SW480 (cell line): ENCODE results near the gene NDST4.
"Not testable (repeated sequence)": the region's sequence is repeated elsewhere in the genome, so short reads cannot be mapped to it uniquely, and the experiment has no call there.

Source experiments
- DNase-seq: peaks from one replicate; pipeline ENCODE4 v3.0.0-alpha.2; 2016; ENCODE audit warnings: low spot score

NDST4 gene

GRCh38 chr4:115053313-115053712 is 60.1 kb downstream of the NDST4 start:
- no peak for DNase-seq

GRCh38 chr4:115042496-115042895 is 70.9 kb downstream of the NDST4 start:
- no peak for DNase-seq

- no peak for DNase-seq
These were observed 83.1 kb downstream of the NDST4 start for GRCh38 chr4:115030281-115030680.

- no peak for DNase-seq
These were observed 84.6 kb downstream of the NDST4 start for GRCh38 chr4:115028682-115029410.

- no peak for DNase-seq
These were observed 113.5 kb downstream of the NDST4 start for GRCh38 chr4:114999880-115000279.

- no peak for DNase-seq
These were observed 115.1 kb downstream of the NDST4 start for GRCh38 chr4:114998316-114998715.

GRCh38 chr4:114997576-114998247 is 115.7 kb downstream of the NDST4 start:
- DNase-seq = peak; percentile 3

- no peak for DNase-seq
These were observed 127.3 kb downstream of the NDST4 start for GRCh38 chr4:114986133-114986532.

GRCh38 chr4:114980932-114981708 is 132.3 kb downstream of the NDST4 start:
- DNase-seq = no peak

GRCh38 chr4:114980399-114980798 is 133.0 kb downstream of the NDST4 start:
- DNase-seq = not testable (repeated sequence)

GRCh38 chr4:114976901-114977300 is 136.5 kb downstream of the NDST4 start:
- DNase-seq = no peak

- DNase-seq = no peak
These were observed 149.4 kb downstream of the NDST4 start for GRCh38 chr4:114964026-114964425.

GRCh38 chr4:114945616-114946015 is 167.8 kb downstream of the NDST4 start:
- no peak for DNase-seq

GRCh38 chr4:114941503-114941902 is 171.9 kb downstream of the NDST4 start:
- DNase-seq = no peak

- no peak for DNase-seq
These were observed 185.5 kb downstream of the NDST4 start for GRCh38 chr4:114927881-114928280.

GRCh38 chr4:114926583-114926982 is 186.8 kb downstream of the NDST4 start:
- DNase-seq = no peak

GRCh38 chr4:114924311-114924710 is 189.1 kb downstream of the NDST4 start:
- DNase-seq = no peak

GRCh38 chr4:114922592-114922933 is 190.9 kb downstream of the NDST4 start:
- no peak for DNase-seq

- no peak for DNase-seq
These were observed 191.4 kb downstream of the NDST4 start for GRCh38 chr4:114921790-114922591.

GRCh38 chr4:114921191-114921590 is 192.2 kb downstream of the NDST4 start:
- no peak for DNase-seq

GRCh38 chr4:114911111-114911510 is 202.3 kb downstream of the NDST4 start:
- DNase-seq = no peak

GRCh38 chr4:114907568-114907967 is 205.9 kb downstream of the NDST4 start:
- DNase-seq = no peak
